ENCODE data around the gene SSTR4. TPM values are rescaled to one million over a fixed set of nuclear protein-coding genes. Genes with fewer than 3 reads are reported as not detected.

The SSTR4 gene
- total and polyA plus RNA-seq, 2 donors (not counting 3 experiments of a cell fraction or from before 2014, with no cell fraction given), result not detected

DNA sequence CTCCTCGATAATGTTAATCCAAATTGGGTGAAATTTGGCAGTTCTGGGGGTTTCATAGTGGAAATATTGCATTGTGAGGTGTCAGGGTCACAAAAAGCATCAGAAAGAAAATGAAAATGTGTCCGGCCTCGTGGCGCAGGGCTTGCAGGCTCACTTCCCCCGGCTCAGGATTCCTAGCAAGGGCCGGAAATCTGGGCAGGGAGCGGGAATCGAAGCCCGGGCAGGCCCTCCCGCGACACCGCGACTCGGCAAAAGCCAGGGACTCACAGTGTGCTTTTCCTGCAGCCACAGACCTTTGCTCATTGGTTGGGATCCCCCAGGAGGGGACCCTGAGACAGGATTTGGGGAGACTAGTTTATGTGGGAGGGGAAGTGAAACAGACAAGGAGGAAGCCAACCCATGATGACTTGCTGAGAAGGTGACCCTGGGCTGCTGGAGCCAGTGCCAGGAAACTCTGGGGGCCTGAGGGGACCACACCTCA, 51.9 kb downstream of the SSTR4 start:
- peaks cover 53% of the 10 kb centered on the region for H3K4me1 ChIP-seq (ENCODE audit: control insufficient read depth, extremely low read depth, insufficient read depth, low read length)
- H3K27me3 ChIP-seq (ENCODE audit: control insufficient read depth in 2 of 2, insufficient read depth in 2 of 2, low read length in 2 of 2), result no peaks in the 10 kb centered on the region
- H3K79me2 ChIP-seq (ENCODE audit: control insufficient read depth, insufficient read depth, low read length), result peaks cover 40% of the 10 kb centered on the region
- no peak for TF ChIP-seq JUN (IDR thresholded peaks at IDR 0.05; ENCODE audit: borderline replicate concordance, insufficient read depth, insufficient read length, low read depth)
- peak; percentile 56 for TF ChIP-seq POLR2AphosphoS5 (IDR thresholded peaks at IDR 0.05; ENCODE audit: insufficient read depth, low read depth, low read length)
- no peak for TF ChIP-seq POLR2A (IDR thresholded peaks at IDR 0.05; ENCODE audit: low read depth, low read length)
- TF ChIP-seq MYC (IDR thresholded peaks at IDR 0.05; ENCODE audit: low read depth, low read length), result peak; percentile 47
- TF ChIP-seq GATA2 (IDR thresholded peaks at IDR 0.05; ENCODE audit: insufficient read depth, insufficient read length, low read depth, low read length), result no peak
- TF ChIP-seq EZH2 (IDR thresholded peaks at IDR 0.05; ENCODE audit: borderline replicate concordance, low read depth, low read length, severe bottlenecking), result no peak
- TF ChIP-seq, protein P1, sequence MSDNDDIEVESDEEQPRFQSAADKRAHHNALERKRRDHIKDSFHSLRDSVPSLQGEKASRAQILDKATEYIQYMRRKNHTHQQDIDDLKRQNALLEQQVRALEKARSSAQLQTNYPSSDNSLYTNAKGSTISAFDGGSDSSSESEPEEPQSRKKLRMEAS (IDR thresholded peaks at IDR 0.05; ENCODE audit: insufficient read depth, insufficient read length), result peak; percentile 86
- no peak for TF ChIP-seq FOS (IDR thresholded peaks at IDR 0.05; ENCODE audit: borderline replicate concordance, insufficient read depth, low read length)
- TF ChIP-seq, protein P2, sequence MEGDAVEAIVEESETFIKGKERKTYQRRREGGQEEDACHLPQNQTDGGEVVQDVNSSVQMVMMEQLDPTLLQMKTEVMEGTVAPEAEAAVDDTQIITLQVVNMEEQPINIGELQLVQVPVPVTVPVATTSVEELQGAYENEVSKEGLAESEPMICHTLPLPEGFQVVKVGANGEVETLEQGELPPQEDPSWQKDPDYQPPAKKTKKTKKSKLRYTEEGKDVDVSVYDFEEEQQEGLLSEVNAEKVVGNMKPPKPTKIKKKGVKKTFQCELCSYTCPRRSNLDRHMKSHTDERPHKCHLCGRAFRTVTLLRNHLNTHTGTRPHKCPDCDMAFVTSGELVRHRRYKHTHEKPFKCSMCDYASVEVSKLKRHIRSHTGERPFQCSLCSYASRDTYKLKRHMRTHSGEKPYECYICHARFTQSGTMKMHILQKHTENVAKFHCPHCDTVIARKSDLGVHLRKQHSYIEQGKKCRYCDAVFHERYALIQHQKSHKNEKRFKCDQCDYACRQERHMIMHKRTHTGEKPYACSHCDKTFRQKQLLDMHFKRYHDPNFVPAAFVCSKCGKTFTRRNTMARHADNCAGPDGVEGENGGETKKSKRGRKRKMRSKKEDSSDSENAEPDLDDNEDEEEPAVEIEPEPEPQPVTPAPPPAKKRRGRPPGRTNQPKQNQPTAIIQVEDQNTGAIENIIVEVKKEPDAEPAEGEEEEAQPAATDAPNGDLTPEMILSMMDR (IDR thresholded peaks at IDR 0.05; ENCODE audit: extremely low read depth in 1 of 2, insufficient read depth in 1 of 2, low read depth in 1 of 2, low read length in 2 of 2), result no peak
- ChIA-PET CTCF (interaction anchor here (1.1 to 4.8 kb wide), 15 partner anchors 14 to 395 kb away, joined by 3 to 36 read pairs (median 17); partner anchors contain the start of gene THBD), POLR2A (interaction anchor here (1.8 to 2.8 kb wide), 7 partner anchors 16 to 271 kb away, joined by 6 to 20 read pairs (median 11); no protein-coding TSS in a partner anchor)
- H3K9ac ChIP-seq (replicated peaks; ENCODE audit: extremely low read depth, insufficient read depth, low read length), result peak overlapping the region; percentile 96
- peak overlapping the region; percentile 70 for H3K4me2 ChIP-seq (ENCODE audit: insufficient read depth, low read length)
- no TSS peak for BruUV-seq (replicated peaks)
- H3K9me1 ChIP-seq (replicated peaks; ENCODE audit: control insufficient read depth, extremely low read depth, insufficient read depth, low read length), result no peaks in the 10 kb centered on the region
- H4K20me1 ChIP-seq (replicated peaks; ENCODE audit: control insufficient read depth, extremely low read depth, insufficient read depth, low read length), result no peaks in the 10 kb centered on the region
- DNase-seq (ENCODE audit: low read depth, low spot score) (peak; percentile 69), FAIRE-seq (no peak)
- intact Hi-C loops (cut with micrococcal nuclease), result loop anchor here (1.0 to 10.0 kb wide), 7 partner anchors 19 to 1782 kb away; partner anchors contain the start of genes NXT1 and XRN2
- peaks cover 0 to 4% of the 10 kb centered on the region in 2 experiments for H3K36me3 ChIP-seq (ENCODE audit: control insufficient read depth in 2 of 2, extremely low read depth in 1 of 2, insufficient read depth in 2 of 2, low read length in 2 of 2)
- H2AFZ ChIP-seq (ENCODE audit: low read depth, low read length), result peak overlapping the region; percentile 5
- no peaks in the 10 kb centered on the region for H3K9me3 ChIP-seq (replicated peaks; ENCODE audit: control insufficient read depth, insufficient read depth, low read length)
- dilution Hi-C loops (cut with MboI; ENCODE audit: extremely low pct_ligation_motif_present, low sequenced_read_pairs), result no loop called here
- peak overlapping the region; percentile 98 for H3K27ac ChIP-seq (ENCODE audit: insufficient read depth, low read depth, low read length)
- H3K4me3 ChIP-seq (replicated peaks in 1 of 3; ENCODE audit: insufficient read depth in 1 of 3, low read depth in 1 of 3, low read length in 3 of 3), result no peak overlapping the region
